Measurements from ENCODE around the gene GPRC5A.

Gene GPRC5A

DNA sequence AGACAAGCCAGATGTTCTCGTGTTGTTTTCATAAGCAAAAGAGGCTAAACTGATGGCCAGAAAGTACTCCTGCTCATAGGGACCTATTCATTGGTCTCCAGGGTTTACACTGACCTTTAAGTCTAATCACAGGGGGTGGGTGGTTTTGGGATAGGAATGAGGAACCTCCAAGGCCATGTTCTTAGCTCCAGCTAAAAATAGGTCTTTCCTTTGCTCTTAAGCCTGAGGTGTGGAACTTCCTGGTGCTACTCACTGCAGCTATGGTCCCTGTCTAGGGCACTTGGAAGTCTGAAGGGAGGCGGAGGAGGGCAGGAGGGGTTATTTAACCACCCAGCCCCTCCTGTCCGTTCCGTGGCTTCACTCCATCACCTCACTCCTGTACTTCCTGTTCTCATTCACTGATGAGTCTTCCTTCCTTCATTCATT lies 18.6 kb downstream of the GPRC5A start:
- DNase-seq (ENCODE audit: low read depth), result no peak

DNA sequence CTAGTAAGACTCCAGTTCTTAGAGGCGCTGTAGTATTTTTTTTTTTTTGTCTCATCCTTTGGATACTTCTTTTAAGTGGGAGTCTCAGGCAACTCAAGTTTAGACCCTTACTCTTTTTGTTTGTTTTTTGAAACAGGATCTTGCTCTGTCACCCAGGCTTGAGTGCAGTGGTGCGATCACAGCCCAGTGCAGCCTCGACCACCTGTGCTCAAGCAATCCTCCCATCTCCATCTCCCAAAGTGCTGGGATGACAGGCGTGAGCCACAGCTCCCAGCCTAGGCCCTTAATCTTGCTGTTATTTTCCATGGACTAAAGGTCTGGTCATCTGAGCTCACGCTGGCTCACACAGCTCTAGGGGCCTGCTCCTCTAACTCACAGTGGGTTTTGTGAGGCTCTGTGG lies 21.3 kb downstream of the GPRC5A start:
- no peak for DNase-seq (ENCODE audit: low read depth)

DNA sequence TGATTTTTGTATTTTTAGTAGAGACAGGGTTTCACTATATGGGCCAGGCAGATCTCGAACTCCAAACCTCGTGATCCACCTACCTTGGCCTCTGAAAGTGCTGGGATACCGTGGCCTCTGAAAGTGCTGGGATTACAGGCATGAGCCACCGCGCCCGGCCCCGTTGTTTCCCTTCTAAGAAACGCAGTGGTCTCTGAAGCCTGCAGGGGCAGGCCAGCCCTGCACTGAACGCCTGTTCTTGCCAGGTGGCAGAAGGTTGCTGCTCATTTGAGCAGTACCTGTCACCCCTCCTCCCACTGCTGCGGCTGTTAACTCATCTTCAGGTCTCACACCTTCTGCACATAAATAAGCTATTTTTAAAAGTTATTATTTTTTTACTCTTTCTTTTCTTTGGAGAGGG lies 24.3 kb downstream of the GPRC5A start:
- no peak for DNase-seq (ENCODE audit: low read depth)

DNA sequence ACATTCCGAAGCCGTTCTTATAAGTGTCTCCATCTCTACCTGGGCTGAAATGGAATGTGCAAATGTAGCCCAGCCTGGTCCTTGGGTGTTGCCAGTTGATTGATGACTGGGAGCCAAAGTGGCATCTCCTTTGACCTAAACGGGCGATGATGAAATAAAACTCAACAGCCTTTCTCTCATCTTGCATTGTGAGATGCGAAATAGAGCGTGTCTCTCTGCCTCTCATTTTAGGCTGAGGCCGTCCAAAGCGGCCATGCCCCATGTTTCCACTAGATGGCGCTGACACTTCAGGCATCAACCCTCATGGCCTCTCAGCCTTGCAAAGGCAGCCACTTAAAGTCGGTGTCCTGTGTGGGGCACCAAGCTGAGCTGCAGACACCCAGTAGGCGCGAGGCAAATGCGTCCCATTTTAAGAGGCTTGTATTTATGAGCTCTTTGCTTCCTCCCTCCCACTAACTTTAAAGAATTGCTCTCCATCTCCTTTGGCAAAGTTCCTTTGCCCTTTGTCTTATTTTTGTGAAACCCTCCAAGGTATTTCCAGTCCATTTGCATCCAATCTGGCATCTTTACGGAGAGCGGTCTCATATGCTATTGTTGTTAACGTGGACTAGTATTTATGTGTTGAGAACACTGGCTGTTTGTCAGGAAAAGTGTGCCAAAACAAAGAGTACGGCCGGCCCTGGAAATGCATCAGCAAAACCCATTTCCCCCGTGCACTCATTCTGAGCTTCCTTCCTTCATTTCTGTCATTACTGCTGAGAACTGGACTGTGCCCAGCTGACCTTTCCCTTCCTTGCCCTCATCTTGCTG lies 25.0 kb downstream of the GPRC5A start:
- peak; percentile 79 for DNase-seq (ENCODE audit: low read depth)

DNA sequence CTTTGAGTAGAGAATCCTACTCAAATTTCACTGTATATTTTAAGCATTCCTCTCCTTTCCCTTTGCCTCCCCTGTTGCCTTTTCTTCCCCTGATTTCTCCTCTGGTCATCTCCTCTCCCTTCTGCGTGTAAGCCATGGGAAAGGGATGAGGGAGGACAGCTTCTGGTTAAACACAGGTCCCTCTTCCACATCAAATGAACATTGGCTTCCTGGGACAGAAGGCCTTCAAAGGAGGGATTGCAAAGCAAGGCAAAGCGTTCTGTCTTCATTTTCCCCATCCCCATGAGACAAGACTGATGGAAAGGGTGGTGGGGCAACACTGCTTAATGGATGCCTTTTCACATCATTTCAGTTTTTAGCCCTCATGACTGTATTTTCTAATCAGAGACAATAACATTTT lies 26.2 kb downstream of the GPRC5A start:
- no peak for DNase-seq (ENCODE audit: low read depth)

DNA sequence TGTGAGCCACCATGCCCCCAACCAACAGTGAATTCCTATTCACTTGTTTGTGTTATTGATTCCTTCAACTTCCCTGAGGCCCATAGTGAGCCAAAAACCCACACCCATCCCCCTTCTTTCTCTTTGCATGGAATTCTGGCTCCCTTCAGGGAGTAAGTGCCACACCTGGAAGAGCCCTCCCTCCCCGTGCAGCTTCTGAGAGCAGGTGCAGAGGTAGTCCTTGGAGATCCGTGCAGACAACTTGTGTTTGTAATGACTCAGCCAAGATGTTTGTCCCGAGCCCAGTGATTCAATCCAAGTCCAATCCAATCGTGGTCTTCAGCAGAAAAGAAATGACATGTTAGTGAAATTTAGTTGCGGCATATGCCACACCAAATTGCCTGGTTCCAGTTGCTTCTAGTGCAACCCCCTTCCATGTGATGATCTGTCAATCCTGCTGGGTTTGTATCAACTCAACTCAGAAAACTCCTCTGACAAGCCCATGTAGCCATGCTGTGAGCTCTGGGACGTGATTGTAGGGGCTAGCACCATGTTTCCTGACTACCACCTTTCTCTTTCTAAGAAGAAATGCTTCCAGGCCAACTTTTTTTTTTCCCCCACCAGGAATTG lies 27.5 kb downstream of the GPRC5A start:
- DNase-seq (ENCODE audit: low read depth), result no peak

DNA sequence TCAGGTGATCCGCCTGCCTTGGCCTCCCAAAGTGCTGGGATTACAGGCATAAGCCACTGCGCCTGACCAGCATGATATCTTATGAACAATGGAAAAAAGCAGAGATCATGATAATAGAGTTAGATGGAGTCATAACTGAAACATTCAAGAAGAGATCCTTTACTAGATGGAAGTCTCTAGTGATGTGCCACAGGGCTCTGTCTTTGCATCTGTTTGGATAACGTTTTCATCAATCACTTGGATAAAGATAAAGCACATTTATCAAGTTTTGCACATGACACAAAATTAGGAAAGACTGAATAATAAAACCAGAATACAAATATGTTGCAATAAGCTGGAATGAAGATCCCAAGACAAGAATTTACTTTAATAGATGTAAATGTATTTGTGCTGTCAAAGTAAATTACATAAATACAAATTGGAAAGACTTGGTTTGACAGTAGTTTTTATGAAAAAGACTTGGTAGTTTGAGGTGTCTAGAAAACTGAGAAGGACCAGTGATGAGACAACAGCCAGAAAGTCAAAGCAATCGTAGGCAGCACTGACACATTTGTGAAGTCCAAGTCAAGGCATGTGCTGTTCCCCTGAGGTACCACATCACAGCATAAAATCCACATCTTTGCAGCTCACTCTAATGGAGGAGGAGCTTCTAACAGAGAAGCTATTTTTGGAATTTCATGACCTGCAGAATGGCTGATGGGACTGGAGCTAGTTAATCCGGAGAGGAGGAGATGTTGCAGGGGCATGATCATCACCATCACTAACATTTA lies 28.5 kb downstream of the GPRC5A start:
- DNase-seq (ENCODE audit: low read depth), result no peak

DNA sequence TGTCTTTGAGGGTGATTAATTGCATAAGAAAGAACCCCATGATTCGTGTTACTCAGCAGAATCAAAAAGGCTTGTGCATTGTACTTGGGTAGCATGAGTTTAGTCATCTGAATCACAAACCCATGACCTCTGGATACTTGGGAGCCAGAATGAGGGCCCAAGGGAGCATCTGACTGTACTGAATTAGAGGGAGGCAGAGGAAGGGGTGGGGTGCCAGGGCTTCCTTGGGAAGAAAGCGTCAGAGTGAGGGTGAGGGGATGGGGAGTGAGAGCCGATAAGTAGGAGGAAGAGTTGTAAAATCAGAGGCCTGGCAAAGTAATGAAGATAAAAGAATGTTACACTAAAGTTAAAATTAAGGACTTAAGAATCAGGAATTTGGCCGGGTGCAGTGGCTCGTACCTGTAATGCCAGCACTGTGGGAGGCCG lies 30.8 kb downstream of the GPRC5A start:
- no peak for DNase-seq (ENCODE audit: low read depth)

DNA sequence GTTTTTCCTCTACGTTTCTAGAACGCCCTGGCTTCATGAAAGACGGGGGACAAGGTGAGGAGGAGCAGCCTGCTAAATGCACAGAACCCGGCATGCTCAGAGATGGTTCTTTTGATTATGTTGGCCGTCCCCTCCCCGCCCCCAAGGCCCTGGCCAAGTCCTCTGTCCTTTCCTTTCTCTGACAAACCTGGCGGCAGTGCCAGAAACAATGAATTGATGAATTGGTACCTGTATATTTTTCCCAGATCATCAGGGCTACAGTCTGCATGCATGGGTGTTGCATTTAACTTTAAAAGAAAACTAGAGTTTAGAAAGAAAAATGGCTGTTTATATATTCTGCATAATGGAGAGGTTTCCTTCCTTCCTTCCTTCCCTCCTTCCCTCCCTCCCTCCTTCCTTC lies 31.6 kb downstream of the GPRC5A start:
- DNase-seq (ENCODE audit: low read depth), result no peak

DNA sequence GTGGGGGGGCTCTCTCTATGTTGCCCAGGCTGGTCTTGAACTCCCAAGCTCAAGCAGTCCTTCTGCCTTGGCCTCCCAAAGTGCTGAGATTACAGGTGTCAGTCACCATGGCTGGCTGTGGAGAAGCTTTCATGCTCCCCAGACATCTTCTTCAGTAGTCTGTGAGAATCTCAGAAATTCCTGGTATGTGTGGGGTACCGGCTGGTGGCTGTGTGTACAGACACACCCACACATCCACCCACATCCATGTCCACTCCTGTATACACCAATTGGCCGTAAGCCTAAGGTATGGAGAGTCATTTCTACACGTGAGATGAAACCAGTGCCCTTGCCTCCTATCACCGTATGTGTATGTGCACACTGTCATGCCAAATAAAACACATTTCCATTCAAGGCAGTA lies 32.8 kb downstream of the GPRC5A start:
- DNase-seq (ENCODE audit: low read depth), result no peak

DNA sequence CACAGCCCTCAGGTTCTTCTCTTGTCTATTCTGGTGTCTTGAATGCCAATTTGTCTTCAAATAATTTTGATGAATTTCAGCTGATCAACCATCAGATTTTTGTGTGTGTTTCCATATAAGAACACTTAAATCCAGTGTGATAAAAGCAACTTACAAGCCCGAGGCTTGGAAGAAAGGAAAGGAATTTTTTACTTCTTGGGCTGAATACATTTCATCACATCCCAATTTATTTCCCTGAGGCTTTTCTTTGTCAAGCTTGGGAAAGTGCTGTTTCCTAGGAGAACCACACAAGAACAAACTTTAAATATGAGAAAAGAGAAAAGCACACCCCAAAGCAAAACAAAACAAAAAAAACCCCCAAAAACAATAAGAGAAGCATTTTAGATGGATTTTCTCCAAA lies 34.0 kb downstream of the GPRC5A start:
- no peak for DNase-seq (ENCODE audit: low read depth)

DNA sequence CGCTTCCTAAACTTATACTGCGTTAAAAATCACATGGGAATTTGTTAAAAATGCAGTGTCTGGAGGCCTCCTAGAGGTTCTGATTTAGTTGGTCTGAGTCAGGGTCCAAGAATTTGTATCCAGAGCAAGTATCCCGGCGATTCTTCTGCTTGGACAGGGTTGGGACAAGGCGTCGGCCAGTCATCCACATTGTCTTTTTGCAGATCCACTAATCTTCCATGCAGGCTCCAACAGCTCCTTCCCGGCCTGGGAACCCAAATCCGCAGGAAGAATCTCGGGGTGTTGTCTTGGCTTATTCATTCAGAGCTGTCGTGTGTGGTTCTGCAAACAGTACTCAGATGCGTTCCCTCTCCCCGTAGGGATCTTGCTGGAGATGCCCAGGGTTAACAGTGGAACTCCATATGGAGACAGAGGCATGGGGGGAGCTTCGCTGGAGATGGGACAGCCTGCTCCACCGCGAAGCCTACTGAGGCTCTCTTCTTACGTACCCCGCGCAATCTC lies 35.3 kb downstream of the GPRC5A start:
- no peak for DNase-seq (ENCODE audit: low read depth)

DNA sequence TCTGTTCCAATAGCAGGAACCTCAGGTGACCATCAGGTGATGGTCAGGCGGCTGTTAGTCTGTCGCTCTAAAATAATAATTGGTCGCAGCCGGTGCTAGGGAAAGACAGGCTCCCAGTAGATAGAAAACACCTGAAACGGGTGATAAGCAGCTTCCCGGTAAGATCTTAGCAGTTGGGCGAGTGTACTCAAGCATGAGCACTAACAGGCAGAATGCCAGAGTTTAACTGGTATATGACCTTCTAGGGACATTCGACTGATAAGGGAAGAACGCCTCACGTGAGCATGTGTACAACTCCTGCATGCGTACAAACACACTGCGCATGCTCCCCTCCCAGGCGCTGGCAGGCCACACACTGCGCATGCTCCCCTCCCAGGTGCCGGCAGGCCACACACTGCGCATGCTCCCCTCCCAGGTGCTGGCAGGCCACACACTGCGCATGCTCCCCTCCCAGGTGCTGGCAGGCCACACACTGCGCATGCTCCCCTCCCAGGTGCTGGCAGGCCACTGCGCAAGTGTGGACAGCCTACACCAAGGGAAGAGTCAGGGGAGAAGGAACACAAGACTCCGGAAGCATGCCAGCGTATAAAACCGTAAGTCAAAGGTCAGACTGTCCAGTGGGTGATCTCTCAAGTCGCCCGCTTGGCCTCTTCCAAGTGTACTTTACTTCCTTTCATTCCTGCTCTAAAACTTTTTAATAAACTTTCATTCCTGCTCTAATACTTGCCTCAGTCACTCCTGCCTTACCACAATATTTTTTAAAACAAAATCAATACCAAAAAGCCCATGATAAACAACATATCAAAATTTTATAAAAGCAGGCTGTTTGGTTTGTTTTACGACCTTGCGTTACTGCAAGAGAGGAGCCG lies 36.1 kb downstream of the GPRC5A start:
- no peak for DNase-seq (ENCODE audit: low read depth)

DNA sequence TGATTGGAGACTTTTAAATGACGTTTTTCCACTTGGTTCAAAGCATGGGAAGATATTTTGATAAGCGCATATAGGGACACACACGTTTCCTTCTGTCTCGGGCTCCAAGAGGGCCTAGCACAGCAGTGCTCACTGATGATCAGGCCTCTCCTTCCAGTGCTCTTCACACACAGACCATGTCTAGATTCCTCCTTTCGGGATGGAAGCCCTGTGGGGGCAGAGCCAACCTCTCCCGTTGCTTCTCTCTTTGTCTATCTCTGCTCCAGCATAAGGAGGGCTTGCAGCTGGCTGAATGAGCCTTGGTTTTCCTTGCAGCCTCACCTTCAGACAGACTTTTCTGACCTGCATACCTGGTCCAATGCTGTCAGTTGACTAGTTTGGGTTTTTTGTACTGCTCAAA lies 38.3 kb downstream of the GPRC5A start:
- no peak for DNase-seq (ENCODE audit: low read depth)

DNA sequence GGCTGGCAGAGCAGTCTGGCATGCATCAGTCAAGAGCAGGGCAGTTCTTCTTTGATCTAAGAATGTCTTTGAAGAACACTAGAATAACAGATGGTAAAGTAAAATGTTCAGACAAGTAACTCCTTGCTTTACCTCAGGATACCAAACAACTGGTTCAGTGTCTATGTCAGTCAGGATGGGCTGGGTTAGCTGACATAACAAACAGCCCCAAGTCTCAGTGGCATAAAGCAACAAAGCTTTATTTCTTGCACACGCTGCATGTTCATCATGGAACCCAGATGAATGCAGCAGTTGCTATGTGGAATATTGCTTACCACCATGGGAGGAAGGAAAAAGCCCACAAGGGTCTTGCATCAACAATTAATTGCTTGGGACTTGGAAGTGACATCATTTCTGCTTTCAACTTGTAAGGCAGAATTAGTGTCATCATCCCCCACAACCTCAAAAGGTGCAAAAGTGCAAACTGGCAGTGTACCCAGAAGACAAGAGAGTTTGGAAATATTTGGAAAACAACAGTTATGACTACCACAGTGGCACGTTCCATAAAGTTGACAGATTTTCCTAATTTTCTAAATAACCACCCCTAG lies 39.4 kb downstream of the GPRC5A start:
- no peak for DNase-seq (ENCODE audit: low read depth)

DNA sequence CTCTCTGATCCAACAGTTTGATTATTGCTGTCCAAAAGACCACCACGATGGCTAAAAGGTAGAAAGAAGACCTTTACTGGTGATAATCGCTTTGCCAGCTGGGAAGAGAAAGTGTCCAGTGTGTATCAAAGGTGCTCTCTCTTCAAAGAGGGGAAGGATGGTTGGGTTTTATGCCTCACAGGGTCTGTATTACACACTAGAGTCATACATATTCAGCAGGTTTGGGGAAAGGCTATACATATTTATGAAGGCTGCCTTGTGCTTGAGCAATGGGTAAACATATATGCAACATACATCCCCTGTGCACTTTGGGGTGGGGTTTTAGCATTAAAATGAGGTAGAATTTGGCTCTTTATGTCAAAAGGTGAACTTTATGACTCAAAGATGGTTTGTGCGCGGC lies 42.4 kb downstream of the GPRC5A start:
- DNase-seq (ENCODE audit: low read depth), result no peak

DNA sequence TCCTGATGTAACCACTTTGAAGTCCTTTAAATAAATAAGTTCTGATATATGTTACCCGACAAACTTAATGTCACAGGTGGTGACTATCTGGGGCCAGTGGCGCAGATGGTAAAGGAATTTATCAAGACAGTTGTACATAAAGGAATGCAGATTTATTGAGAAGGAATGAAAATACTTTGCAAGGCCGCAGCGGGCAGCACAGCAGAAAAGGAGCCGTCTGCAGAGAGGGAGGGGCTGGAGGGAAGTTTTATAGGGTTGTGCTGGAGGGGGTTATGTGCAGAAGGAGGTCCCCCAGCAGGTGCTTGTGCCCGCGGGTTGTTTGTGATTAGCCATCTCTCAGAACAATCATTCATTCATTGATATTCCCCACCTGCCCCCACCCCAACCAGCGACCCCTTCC lies 43.2 kb downstream of the GPRC5A start:
- DNase-seq (ENCODE audit: low read depth), result no peak

DNA sequence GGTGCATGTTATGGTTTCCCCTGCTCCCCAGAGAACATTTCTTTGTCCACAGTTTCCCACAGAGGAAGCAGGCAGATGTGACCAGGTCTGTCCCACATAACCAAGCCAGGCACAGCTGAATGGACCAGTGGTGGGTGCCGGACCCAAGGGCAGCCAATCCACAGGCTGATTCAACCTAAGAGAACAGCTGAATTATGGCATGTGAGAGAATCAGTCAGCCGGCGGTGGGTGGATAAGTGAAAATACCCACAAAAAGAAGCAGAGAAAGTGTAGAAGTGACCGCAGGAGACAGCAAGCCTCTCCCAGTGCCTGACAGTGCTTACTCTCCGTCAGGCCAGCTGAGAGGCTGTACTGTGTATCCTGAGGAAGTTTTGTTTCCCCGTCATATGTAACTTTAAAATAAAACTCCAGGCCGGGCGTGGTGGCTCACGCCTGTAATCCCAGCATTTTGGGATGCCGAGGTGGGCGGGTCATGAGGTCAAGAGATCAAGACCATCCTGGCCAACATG lies 45.7 kb downstream of the GPRC5A start:
- DNase-seq (ENCODE audit: low read depth), result no peak

DNA sequence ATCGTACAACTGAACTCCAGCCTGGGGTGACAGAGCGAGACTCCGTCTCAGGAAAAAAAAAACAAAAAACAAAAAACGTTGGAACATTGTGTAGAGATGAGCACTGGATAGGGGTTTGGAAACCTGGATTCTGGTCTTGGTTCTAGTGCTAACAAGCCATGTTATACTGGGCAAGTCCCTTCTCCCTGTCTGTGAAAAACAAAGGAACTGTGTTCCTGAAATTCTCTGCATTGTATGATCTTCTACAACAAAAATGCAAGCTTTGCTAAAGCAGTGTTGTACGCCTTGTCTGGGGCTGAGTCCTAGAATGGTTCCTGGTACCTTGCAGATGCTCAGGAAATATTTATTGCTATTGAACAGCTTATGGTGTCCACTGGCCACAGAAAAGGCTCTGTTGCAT lies 47.2 kb downstream of the GPRC5A start:
- DNase-seq (ENCODE audit: low read depth), result no peak

DNA sequence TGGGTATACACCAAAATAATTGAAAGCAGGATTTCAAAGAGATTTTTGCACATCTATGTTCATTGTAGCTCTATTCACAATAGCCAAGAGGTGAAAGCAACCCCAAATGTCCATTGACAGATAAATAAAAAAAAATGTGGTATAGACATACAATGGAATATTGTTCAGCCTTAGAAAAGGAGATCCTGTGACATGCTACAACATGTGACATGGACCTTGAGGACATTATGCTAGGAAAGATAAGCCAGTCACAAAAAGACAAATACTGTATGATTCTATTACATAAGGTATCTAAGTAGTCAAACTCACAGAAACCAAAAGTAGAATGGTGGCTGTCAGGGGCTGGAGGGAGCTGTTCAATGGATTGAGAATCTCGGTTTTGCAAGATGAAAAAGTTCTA lies 48.5 kb downstream of the GPRC5A start:
- DNase-seq (ENCODE audit: low read depth), result no peak
